A549 (cell line): ENCODE data around the gene CBX3.

Source experiments
- CBX8 ChIP-seq: fragments of 200-600 bp; sonication (generic); IDR thresholded peaks from 2 replicates; pipeline ENCODE4 v1.6.1; 2016
- CEBPB ChIP-seq, 2 experiments: fragments of >200 bp in 1 of 2; sonication (Bioruptor Twin) in 1 of 2; formaldehyde crosslinking in 1 of 2; IDR thresholded peaks; 2 replicates each; pipeline ENCODE4 v1.6.1; 2012 to 2016
- ESRRA ChIP-seq: fragments of 150-350 bp; IDR thresholded peaks from 2 replicates; pipeline ENCODE4 v1.6.1; 2014; ENCODE audit warnings: mild to moderate bottlenecking, low read length, borderline replicate concordance
- HDAC2 ChIP-seq: fragments of 200-600 bp; sonication (generic); IDR thresholded peaks from 2 replicates; pipeline ENCODE4 v1.6.1; 2016
- MYC ChIP-seq: IDR thresholded peaks from 2 replicates; pipeline ENCODE4 v1.6.1; 2012; ENCODE audit warnings: mild to moderate bottlenecking, inconsistent platforms, low read length, improper control_type of control experiment, borderline replicate concordance
- POLR2A ChIP-seq: IDR thresholded peaks from 2 replicates; pipeline ENCODE4 v1.6.1; 2012; ENCODE audit warnings: mild to moderate bottlenecking, low read length
- RAD21 ChIP-seq, 2 experiments: fragments of >200 bp in 1 of 2; sonication (Bioruptor Twin) in 1 of 2; formaldehyde crosslinking in 1 of 2; IDR thresholded peaks in 1 of 2; conservative IDR thresholded peaks in 1 of 2; 2 replicates in 1 of 2; 3 replicates in 1 of 2; pipeline ENCODE4 v1.6.1; 2012 to 2018; ENCODE audit warnings: inconsistent platforms in 1 of 2
- TF ChIP-seq, protein P1 (sequence below): fragments of >200 bp; sonication (Bioruptor Twin); formaldehyde crosslinking; IDR thresholded peaks from 3 replicates; pipeline ENCODE4 v1.5.1; 2016
- TF ChIP-seq, protein P2 (sequence below): IDR thresholded peaks from 2 replicates; pipeline ENCODE4 v1.6.1; 2012
- TF ChIP-seq, protein P3 (sequence below): IDR thresholded peaks from 2 replicates; pipeline ENCODE4 v1.6.1; 2012

DNA sequence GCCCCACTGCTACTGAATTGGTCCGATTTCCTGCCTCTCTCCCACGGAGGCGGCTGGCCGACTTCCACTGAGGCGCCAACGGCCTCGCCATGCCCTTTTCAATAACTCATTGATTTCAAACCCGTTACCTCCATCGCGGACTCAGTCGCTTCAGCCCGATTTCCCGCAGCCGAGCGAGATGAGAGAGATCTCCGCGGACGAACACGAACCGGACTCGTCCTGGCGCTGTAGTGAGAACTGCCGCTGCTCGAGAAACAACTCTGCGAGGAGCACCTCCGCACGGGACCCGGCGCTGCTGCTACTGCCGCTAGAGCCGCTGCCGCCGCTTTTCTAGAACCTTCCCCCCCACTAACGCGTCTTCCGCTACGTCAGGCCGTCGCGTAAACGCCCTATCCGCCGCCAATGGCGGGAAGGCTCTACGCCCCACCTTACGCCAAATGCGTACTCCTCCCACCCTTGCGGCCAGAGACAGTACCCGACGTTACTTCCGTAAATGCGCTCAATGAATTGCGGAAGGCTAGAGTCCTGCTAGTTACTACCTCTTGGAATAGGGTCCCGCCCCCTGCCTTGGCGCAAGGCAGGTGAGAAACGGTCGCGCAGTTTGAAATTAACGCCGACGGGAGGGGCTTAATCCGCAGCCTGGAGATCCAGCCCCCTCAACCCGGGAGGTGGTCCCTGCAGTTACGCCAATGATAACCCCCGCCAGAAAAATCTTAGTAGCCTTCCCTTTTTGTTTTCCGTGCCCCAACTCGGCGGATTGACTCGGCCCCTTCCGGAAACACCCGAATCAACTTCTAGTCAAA lies 900 bp upstream of the CBX3 start, which contains the start of gene HNRNPA2B1:
- TF ChIP-seq HDAC2: no peak
- peak; percentile 99 for TF ChIP-seq POLR2A
- TF ChIP-seq, protein P1, sequence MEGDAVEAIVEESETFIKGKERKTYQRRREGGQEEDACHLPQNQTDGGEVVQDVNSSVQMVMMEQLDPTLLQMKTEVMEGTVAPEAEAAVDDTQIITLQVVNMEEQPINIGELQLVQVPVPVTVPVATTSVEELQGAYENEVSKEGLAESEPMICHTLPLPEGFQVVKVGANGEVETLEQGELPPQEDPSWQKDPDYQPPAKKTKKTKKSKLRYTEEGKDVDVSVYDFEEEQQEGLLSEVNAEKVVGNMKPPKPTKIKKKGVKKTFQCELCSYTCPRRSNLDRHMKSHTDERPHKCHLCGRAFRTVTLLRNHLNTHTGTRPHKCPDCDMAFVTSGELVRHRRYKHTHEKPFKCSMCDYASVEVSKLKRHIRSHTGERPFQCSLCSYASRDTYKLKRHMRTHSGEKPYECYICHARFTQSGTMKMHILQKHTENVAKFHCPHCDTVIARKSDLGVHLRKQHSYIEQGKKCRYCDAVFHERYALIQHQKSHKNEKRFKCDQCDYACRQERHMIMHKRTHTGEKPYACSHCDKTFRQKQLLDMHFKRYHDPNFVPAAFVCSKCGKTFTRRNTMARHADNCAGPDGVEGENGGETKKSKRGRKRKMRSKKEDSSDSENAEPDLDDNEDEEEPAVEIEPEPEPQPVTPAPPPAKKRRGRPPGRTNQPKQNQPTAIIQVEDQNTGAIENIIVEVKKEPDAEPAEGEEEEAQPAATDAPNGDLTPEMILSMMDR: no peak
- peak in 1 of 2 experiments; percentile 27; a peak in 1 of 4 replicates for TF ChIP-seq CEBPB (IDR thresholded peaks at IDR 0.05)
- 0 out of 2 replicates have a peak, but pooled peaks have one; percentile 38 for TF ChIP-seq ESRRA
- no peak for TF ChIP-seq MYC
- TF ChIP-seq, protein P2, sequence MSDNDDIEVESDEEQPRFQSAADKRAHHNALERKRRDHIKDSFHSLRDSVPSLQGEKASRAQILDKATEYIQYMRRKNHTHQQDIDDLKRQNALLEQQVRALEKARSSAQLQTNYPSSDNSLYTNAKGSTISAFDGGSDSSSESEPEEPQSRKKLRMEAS: no peak; the same call in none of the 2 replicates
- TF ChIP-seq RAD21 (conservative IDR thresholded peaks at IDR 0.05 in 1 of 2, IDR thresholded peaks at IDR 0.05 in 1 of 2): no peak
- TF ChIP-seq, protein P3, sequence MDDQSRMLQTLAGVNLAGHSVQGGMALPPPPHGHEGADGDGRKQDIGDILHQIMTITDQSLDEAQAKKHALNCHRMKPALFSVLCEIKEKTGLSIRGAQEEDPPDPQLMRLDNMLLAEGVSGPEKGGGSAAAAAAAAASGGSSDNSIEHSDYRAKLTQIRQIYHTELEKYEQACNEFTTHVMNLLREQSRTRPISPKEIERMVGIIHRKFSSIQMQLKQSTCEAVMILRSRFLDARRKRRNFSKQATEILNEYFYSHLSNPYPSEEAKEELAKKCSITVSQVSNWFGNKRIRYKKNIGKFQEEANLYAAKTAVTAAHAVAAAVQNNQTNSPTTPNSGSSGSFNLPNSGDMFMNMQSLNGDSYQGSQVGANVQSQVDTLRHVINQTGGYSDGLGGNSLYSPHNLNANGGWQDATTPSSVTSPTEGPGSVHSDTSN: peak; percentile 65
- TF ChIP-seq CBX8: no peak
